Panc1 (cell line): Measurements from ENCODE around the gene ZNF516. TPM values are rescaled to one million over a fixed set of nuclear protein-coding genes. Genes with fewer than 3 reads are reported as not detected.

Experiments used
- ATAC-seq: fragments of 200-7000 bp; cut with Tn5 transposase; 2 replicates; pipeline ENCODE4 v1.9.1; 2020; ENCODE audit warnings: mild to moderate bottlenecking, moderate library complexity
- BruUV-seq: library from RNA; stranded (reverse); fragments of 400-500 nt; replicated peaks from 2 replicates; lab custom pipeline; 2021; lab: Mats Ljungman, UMichigan
- CTCF ChIA-PET: fragments of 300-600 bp; sonication (Branson Sonifier 250); formaldehyde crosslinking; loops from one replicate; lab custom pipeline; 2022; ENCODE audit warnings: antibody characterized with exemption; lab: Charles Lee
- POLR2A ChIA-PET: fragments of 300-600 bp; sonication (Branson Sonifier 250); formaldehyde crosslinking; loops from one replicate; lab custom pipeline; 2022; ENCODE audit warnings: antibody characterized with exemption; lab: Charles Lee
- DNase-seq: peaks from one replicate; pipeline ENCODE4 v3.0.0-alpha.2; 2010; ENCODE audit warnings: low read depth, low spot score
- H3K27ac ChIP-seq: 2 replicates; pipeline ENCODE4 v1.5.1; 2011; ENCODE audit warnings: mild to moderate bottlenecking, low read length, inconsistent platforms
- H3K27me3 ChIP-seq: fragments of 200-500 bp; sonication (Bioruptor generic); 2 replicates; pipeline ENCODE4 v1.6.0; 2014; ENCODE audit warnings: low read length, inconsistent platforms; ENCODE audit not compliant: control insufficient read depth, insufficient read depth
- H3K36me3 ChIP-seq: fragments of 200-500 bp; sonication (Bioruptor generic); 2 replicates; pipeline ENCODE4 v1.5.1; 2014; ENCODE audit warnings: inconsistent platforms, mild to moderate bottlenecking, low read length, moderate library complexity; ENCODE audit not compliant: control insufficient read depth, insufficient read depth
- H3K4me1 ChIP-seq: 2 replicates; pipeline ENCODE4 v1.5.1; 2011; ENCODE audit warnings: inconsistent platforms, mild to moderate bottlenecking, low read length, moderate library complexity; ENCODE audit not compliant: control insufficient read depth, insufficient read depth
- H3K4me3 ChIP-seq, 2 experiments: 2 replicates each; pipeline ENCODE4 v1.5.1; 2011 to 2012; ENCODE audit warnings: low read depth in 2 of 2, low read length in 2 of 2, mild to moderate bottlenecking in 2 of 2, inconsistent platforms in 1 of 2, moderate library complexity in 1 of 2
- H3K9me3 ChIP-seq: fragments of 200-500 bp; sonication (Bioruptor generic); 2 replicates; pipeline ENCODE4 v1.5.1; 2014; ENCODE audit warnings: low read depth, mild to moderate bottlenecking, inconsistent platforms, low read length, moderate library complexity; ENCODE audit not compliant: control insufficient read depth, insufficient read depth
- CTCF ChIP-seq: fragments of 450-650 bp; IDR thresholded peaks from 2 replicates; pipeline ENCODE4 v1.5.1; 2017; ENCODE audit warnings: mild to moderate bottlenecking
- POLR2AphosphoS5 ChIP-seq: IDR thresholded peaks from 2 replicates; pipeline ENCODE4 v1.6.1; 2012; ENCODE audit warnings: mild to moderate bottlenecking, low read depth, low read length, moderate library complexity
- SIN3A ChIP-seq: IDR thresholded peaks from 2 replicates; pipeline ENCODE4 v1.6.1; 2012; ENCODE audit warnings: low read depth, mild to moderate bottlenecking, low read length, moderate library complexity, borderline replicate concordance; ENCODE audit not compliant: insufficient read depth
- TCF7L2 ChIP-seq: IDR thresholded peaks from 2 replicates; pipeline ENCODE4 v1.6.1; 2011; ENCODE audit warnings: mild to moderate bottlenecking, low read depth, low read length, inconsistent platforms
- in situ Hi-C: cut with HindIII; loops from 2 replicates; pipeline ENCODE4 v1.10.0; 2016; ENCODE audit warnings: low sequenced_read_pairs, low pct_unique_long_range_greater_than_20kb
- intact Hi-C: fragments of 100-400 bp; cut with micrococcal nuclease; formaldehyde crosslinking; loops from one replicate; pipeline ENCODE4 v1.10.0; 2022; ENCODE audit not compliant: unreplicated experiment
- total RNA-seq: library from RNA; stranded (reverse); gene quantifications from one replicate; pipeline ENCODE4 v1.2.1, GENCODE V29; 2021; ENCODE audit not compliant: unreplicated experiment
- TF ChIP-seq, protein P1 (sequence below), 2 experiments: IDR thresholded peaks; 2 replicates each; pipeline ENCODE4 v1.6.1; 2011 to 2012; ENCODE audit warnings: low read depth in 2 of 2, control low read depth in 1 of 2, low read length in 1 of 2, mild to moderate bottlenecking in 1 of 2, moderate library complexity in 1 of 2; ENCODE audit not compliant: insufficient read depth in 1 of 2

The ZNF516 gene
- total RNA-seq, 1 experiment from 2014 or later: 28.6 TPM

DNA sequence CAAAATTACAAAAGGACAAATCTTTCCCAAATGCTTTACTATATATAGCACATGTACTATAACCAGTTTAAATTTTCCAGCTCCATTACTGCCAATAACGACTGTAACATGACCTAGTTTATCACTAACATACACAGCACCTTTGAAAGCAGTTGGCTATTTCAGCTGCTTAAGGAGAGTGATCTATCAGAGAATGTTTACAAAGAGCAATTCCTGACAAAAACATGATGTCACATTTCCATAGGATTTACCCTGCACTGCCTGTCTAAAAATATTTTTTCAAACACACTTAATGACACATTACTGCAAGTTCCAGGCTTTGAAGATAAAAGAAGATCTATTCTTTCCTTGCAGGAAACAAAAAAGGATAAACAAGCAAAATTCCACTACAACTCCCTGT lies 40.6 kb downstream of the ZNF516 start:
- in situ Hi-C loops (no loop called here), intact Hi-C loops (no loop called here)
- no peak for DNase-seq
- no peaks in the 10 kb centered on the region for H3K36me3 ChIP-seq
- peaks cover 22% of the 10 kb centered on the region for H3K4me1 ChIP-seq
- no peak overlapping the region for H3K27ac ChIP-seq
- ChIA-PET CTCF (no interaction called here), POLR2A (no interaction called here)
- no peaks in the 10 kb centered on the region for H3K9me3 ChIP-seq
- H3K4me3 ChIP-seq: no peak overlapping the region
- ATAC-seq: no peak
- H3K27me3 ChIP-seq: no peaks in the 10 kb centered on the region
- BruUV-seq: no TSS peak
- no peak for TF ChIP-seq SIN3A

DNA sequence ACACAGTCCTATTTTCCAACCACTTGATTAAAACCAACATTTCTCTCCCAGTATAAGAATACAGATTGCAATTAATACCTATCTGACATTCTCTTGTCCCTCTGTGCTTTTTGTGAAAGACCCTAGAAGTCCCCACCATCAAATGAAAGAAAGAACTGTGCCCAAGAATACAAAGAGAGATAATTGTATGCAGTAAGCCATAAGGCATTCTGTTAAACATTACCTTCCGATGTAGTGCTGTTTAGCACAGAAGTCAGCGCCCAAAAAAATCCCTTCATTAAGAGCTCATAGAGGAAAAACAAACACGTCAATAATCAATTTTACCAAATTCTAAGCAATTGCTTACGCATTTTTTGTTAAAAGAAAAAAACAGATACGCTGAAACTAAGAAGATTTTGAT lies 41.1 kb downstream of the ZNF516 start:
- intact Hi-C loops: no loop called here
- H3K4me3 ChIP-seq: no peak overlapping the region
- H3K4me1 ChIP-seq: peaks cover 19% of the 10 kb centered on the region
- ATAC-seq (no peak), DNase-seq (no peak)
- no peaks in the 10 kb centered on the region for H3K9me3 ChIP-seq
- ChIA-PET CTCF (no interaction called here), POLR2A (no interaction called here)
- in situ Hi-C loops: no loop called here
- no peak for TF ChIP-seq SIN3A
- TF ChIP-seq TCF7L2: no peak
- TF ChIP-seq, protein P1, sequence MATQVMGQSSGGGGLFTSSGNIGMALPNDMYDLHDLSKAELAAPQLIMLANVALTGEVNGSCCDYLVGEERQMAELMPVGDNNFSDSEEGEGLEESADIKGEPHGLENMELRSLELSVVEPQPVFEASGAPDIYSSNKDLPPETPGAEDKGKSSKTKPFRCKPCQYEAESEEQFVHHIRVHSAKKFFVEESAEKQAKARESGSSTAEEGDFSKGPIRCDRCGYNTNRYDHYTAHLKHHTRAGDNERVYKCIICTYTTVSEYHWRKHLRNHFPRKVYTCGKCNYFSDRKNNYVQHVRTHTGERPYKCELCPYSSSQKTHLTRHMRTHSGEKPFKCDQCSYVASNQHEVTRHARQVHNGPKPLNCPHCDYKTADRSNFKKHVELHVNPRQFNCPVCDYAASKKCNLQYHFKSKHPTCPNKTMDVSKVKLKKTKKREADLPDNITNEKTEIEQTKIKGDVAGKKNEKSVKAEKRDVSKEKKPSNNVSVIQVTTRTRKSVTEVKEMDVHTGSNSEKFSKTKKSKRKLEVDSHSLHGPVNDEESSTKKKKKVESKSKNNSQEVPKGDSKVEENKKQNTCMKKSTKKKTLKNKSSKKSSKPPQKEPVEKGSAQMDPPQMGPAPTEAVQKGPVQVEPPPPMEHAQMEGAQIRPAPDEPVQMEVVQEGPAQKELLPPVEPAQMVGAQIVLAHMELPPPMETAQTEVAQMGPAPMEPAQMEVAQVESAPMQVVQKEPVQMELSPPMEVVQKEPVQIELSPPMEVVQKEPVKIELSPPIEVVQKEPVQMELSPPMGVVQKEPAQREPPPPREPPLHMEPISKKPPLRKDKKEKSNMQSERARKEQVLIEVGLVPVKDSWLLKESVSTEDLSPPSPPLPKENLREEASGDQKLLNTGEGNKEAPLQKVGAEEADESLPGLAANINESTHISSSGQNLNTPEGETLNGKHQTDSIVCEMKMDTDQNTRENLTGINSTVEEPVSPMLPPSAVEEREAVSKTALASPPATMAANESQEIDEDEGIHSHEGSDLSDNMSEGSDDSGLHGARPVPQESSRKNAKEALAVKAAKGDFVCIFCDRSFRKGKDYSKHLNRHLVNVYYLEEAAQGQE (IDR thresholded peaks at IDR 0.05; ENCODE audit: insufficient read depth in 1 of 2, low read depth in 2 of 2, low read length in 1 of 2): no peak
- no peak for TF ChIP-seq CTCF
- TF ChIP-seq POLR2AphosphoS5: no peak
- no peak overlapping the region for H3K27ac ChIP-seq
- no peaks in the 10 kb centered on the region for H3K27me3 ChIP-seq
- BruUV-seq: no TSS peak
- H3K36me3 ChIP-seq: no peaks in the 10 kb centered on the region

- Histone ChIP-seq H3K9me3 (no peaks in the 10 kb centered on the region), H3K27ac (no peak overlapping the region), H3K27me3 (no peaks in the 10 kb centered on the region), H3K4me3 (no peak overlapping the region), H3K4me1 (peaks cover 19% of the 10 kb centered on the region), H3K36me3 (no peaks in the 10 kb centered on the region)
- no peak for ATAC-seq
- ChIA-PET POLR2A (no interaction called here), CTCF (no interaction called here)
- TF ChIP-seq CTCF: no peak
- TF ChIP-seq SIN3A: no peak
- in situ Hi-C loops (no loop called here), intact Hi-C loops (no loop called here)
- no peak for DNase-seq
- no TSS peak for BruUV-seq
These were observed 41.9 kb downstream of the ZNF516 start for GRCh38 chr18:76453057-76453561.
